K562 (cell line): ENCODE results near the gene KIF19. TPM values are rescaled to one million over a fixed set of nuclear protein-coding genes. Genes with fewer than 3 reads are reported as not detected.
A peak's percentile ranks its signal among the peaks of the same experiment; 100 is the strongest.

Experiments used
- ADNP ChIP-seq: fragments of 200-800 bp; sonication (Bioruptor generic); IDR thresholded peaks from 2 replicates; pipeline ENCODE4 v1.6.1; 2016; ENCODE audit warnings: missing genetic modification characterization, missing compliant biosample characterization
- DIDO1 ChIP-seq: fragments of 450-650 bp; IDR thresholded peaks from 2 replicates; pipeline ENCODE4 v1.6.1; 2016; ENCODE audit warnings: low read depth, missing biosample characterization, missing genetic modification characterization
- ESRRA ChIP-seq: fragments of 450-650 bp; IDR thresholded peaks from 2 replicates; pipeline ENCODE4 v1.6.1; 2014; ENCODE audit warnings: low read depth, mild to moderate bottlenecking, moderate library complexity, borderline replicate concordance
- HNRNPH1 ChIP-seq: fragments of 200-400 bp; formaldehyde crosslinking; optimal IDR thresholded peaks from 2 replicates; pipeline ENCODE3; 2017; ENCODE audit warnings: low read depth, mild to moderate bottlenecking, low read length, moderate library complexity
- ILF3 ChIP-seq: fragments of 450-650 bp; IDR thresholded peaks from 2 replicates; pipeline ENCODE4 v1.6.1; 2018; ENCODE audit warnings: antibody characterized with exemption, mild to moderate bottlenecking, moderate library complexity, borderline replicate concordance
- KLF16 ChIP-seq: IDR thresholded peaks from 2 replicates; pipeline ENCODE4 v1.6.1; 2016; ENCODE audit warnings: antibody characterized with exemption
- RBM22 ChIP-seq: fragments of 200-400 bp; formaldehyde crosslinking; IDR thresholded peaks from 2 replicates; pipeline ENCODE4 v1.6.1; 2018; ENCODE audit warnings: low read length, low read depth; ENCODE audit not compliant: poor library complexity, severe bottlenecking
- SAP30 ChIP-seq: fragments of 200-600 bp; sonication (generic); IDR thresholded peaks from 2 replicates; pipeline ENCODE4 v1.6.1; 2012; ENCODE audit warnings: borderline replicate concordance, low read depth, mild to moderate bottlenecking, moderate library complexity, low read length, control low read depth, inconsistent platforms; ENCODE audit not compliant: insufficient read depth, poor library complexity, severe bottlenecking
- SMAD2 ChIP-seq: fragments of 150-350 bp; IDR thresholded peaks from 2 replicates; pipeline ENCODE4 v1.6.1; 2014; ENCODE audit warnings: low read depth, mild to moderate bottlenecking, low read length
- SOX6 ChIP-seq: fragments of 450-650 bp; IDR thresholded peaks from 2 replicates; pipeline ENCODE4 v1.6.1; 2014; ENCODE audit warnings: mild to moderate bottlenecking
- XRCC5 ChIP-seq: fragments of 200-400 bp; formaldehyde crosslinking; IDR thresholded peaks from 2 replicates; pipeline ENCODE4 v1.6.1; 2017; ENCODE audit warnings: low read depth, mild to moderate bottlenecking, low read length
- ZNF551 ChIP-seq: fragments of 250-450 bp; sonication (Bioruptor Pico); IDR thresholded peaks from 2 replicates; pipeline ENCODE4 v1.5.0; 2021; ENCODE audit warnings: mild to moderate bottlenecking, moderate library complexity
- ZNF57 ChIP-seq: fragments of 450-650 bp; formaldehyde crosslinking; IDR thresholded peaks from 2 replicates; pipeline ENCODE4 v1.4.0; 2020; ENCODE audit warnings: mild to moderate bottlenecking, moderate library complexity
- ZNF584 ChIP-seq: fragments of 200-800 bp; sonication (Bioruptor generic); IDR thresholded peaks from 2 replicates; pipeline ENCODE4 v1.6.1; 2016; ENCODE audit warnings: low read depth, mild to moderate bottlenecking, missing genetic modification characterization, missing compliant biosample characterization
- ZNF668 ChIP-seq: fragments of 250-450 bp; sonication (Bioruptor Pico); IDR thresholded peaks from 2 replicates; pipeline ENCODE4 v1.8.0; 2022; ENCODE audit warnings: mild to moderate bottlenecking, inconsistent platforms
- ZNF79 ChIP-seq: fragments of 250-450 bp; sonication (Bioruptor Pico); IDR thresholded peaks from 2 replicates; pipeline ENCODE4 v1.4.0; 2020; ENCODE audit warnings: low read depth, mild to moderate bottlenecking, moderate library complexity
- polyA plus RNA-seq, 8 experiments: library from polyadenylated mRNA; depleted of rRNA in 4 of 8; stranded (reverse) in 5 of 8; unstranded in 3 of 8; fragments of >200 nt; fragmentation: Nextera tagmentation in 2 of 8; fragmentation: Illumina TruSeq in 1 of 8; extraction: Ambion mirVana in 2 of 8; extraction: Trizol in 1 of 8; gene quantifications; 2 replicates each; pipeline versions ENCODE4 v1.2.1 to v1.2.3, GENCODE V29; 2011 to 2014; ENCODE audit warnings: inconsistent platforms in 1 of 8, missing spikeins in 1 of 8
- total RNA-seq, 7 experiments: library from RNA; depleted of rRNA in 6 of 7; stranded (reverse); fragments of >200 nt in 6 of 7; fragmentation: Illumina TruSeq in 2 of 7; extraction: Trizol in 2 of 7; gene quantifications; 2 replicates each; pipeline versions ENCODE4 v1.2.1 to v1.2.3, GENCODE V29; 2011 to 2021; ENCODE audit warnings: low replicate concordance in 1 of 7
- TF ChIP-seq, protein P1 (sequence below), 3 experiments: fragments of 200-800 bp in 1 of 3; sonication (Bioruptor generic) in 1 of 3; sonication (generic) in 1 of 3; formaldehyde crosslinking in 1 of 3; IDR thresholded peaks; 2 replicates each; pipeline versions ENCODE4 v1.6.1 to v1.8.0; 2016 to 2022; ENCODE audit warnings: mild to moderate bottlenecking in 2 of 3, missing compliant biosample characterization in 2 of 3, missing genetic modification characterization in 2 of 3, missing genetic modification reagents in 1 of 3
- TF ChIP-seq, protein P2 (sequence below): sonication (generic); formaldehyde crosslinking; IDR thresholded peaks from 2 replicates; pipeline ENCODE4 v1.8.0; 2022; ENCODE audit warnings: missing genetic modification reagents, mild to moderate bottlenecking, moderate library complexity, borderline replicate concordance
- TF ChIP-seq, protein P3 (sequence below): fragments of 450-650 bp; IDR thresholded peaks from 2 replicates; pipeline ENCODE4 v1.6.1; 2017; ENCODE audit warnings: antibody characterized with exemption
- TF ChIP-seq, protein P4 (sequence below): fragments of 450-650 bp; IDR thresholded peaks from 2 replicates; pipeline ENCODE4 v1.6.1; 2018; ENCODE audit warnings: mild to moderate bottlenecking, low read depth; ENCODE audit not compliant: partially characterized antibody

Gene KIF19
- total and polyA plus RNA-seq, 9 of the 15 experiments (the other 6 are each of a cell fraction or from before 2014, with no cell fraction given): 0.10 TPM; not detected in 8

DNA sequence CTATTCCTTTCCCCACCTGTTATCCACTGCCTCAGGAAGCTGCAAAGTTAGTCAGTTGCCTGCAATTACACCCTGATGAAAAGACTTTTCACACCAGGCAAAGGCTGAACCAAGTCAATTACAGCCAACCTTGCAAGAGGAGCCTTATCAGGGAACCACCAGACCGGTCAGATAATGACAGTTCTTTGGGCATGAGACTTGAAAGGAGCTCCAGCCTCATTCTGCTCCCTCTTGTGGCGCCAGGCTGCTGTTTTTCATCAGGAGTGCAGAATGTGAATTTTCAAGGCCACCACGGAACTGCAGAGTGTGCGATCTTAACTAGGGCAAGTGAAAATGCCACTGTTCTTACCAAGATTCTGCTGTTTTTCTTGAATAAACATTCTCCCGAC is 29.5 kb upstream of the KIF19 start (continued):
- TF ChIP-seq, protein P1, sequence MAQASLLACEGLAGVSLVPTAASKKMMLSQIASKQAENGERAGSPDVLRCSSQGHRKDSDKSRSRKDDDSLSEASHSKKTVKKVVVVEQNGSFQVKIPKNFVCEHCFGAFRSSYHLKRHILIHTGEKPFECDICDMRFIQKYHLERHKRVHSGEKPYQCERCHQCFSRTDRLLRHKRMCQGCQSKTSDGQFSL (CRISPR knock-in tag; IDR thresholded peaks at IDR 0.05): no peak
- TF ChIP-seq, protein P1 (tag; IDR thresholded peaks at IDR 0.05): no peak
- TF ChIP-seq SAP30: peak; percentile 57
- peak; percentile 69; the same call in 1 of the 2 replicates for TF ChIP-seq ZNF584
- TF ChIP-seq ZNF551 (CRISPR knock-in tag): no peak
- TF ChIP-seq ZNF79 (CRISPR knock-in tag): no peak
- 0 out of 2 replicates have a peak, but pooled peaks have one; percentile 27 for TF ChIP-seq ADNP (tag)
- no peak for TF ChIP-seq ZNF668 (CRISPR knock-in tag)
- no peak for TF ChIP-seq ILF3
- TF ChIP-seq RBM22: no peak
- peak; percentile 83 for TF ChIP-seq XRCC5
- peak; percentile 82 for TF ChIP-seq KLF16
- TF ChIP-seq DIDO1 (tag): no peak
- TF ChIP-seq SOX6: peak; percentile 73
- TF ChIP-seq, protein P2, sequence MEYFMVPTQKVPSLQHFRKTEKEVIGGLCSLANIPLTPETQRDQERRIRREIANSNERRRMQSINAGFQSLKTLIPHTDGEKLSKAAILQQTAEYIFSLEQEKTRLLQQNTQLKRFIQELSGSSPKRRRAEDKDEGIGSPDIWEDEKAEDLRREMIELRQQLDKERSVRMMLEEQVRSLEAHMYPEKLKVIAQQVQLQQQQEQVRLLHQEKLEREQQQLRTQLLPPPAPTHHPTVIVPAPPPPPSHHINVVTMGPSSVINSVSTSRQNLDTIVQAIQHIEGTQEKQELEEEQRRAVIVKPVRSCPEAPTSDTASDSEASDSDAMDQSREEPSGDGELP: peak; percentile 55; the same call in 1 of the 2 replicates
- TF ChIP-seq ZNF57 (CRISPR knock-in tag): no peak
- TF ChIP-seq ESRRA: peak; percentile 42; the same call in 1 of the 2 replicates
- TF ChIP-seq, protein P3, sequence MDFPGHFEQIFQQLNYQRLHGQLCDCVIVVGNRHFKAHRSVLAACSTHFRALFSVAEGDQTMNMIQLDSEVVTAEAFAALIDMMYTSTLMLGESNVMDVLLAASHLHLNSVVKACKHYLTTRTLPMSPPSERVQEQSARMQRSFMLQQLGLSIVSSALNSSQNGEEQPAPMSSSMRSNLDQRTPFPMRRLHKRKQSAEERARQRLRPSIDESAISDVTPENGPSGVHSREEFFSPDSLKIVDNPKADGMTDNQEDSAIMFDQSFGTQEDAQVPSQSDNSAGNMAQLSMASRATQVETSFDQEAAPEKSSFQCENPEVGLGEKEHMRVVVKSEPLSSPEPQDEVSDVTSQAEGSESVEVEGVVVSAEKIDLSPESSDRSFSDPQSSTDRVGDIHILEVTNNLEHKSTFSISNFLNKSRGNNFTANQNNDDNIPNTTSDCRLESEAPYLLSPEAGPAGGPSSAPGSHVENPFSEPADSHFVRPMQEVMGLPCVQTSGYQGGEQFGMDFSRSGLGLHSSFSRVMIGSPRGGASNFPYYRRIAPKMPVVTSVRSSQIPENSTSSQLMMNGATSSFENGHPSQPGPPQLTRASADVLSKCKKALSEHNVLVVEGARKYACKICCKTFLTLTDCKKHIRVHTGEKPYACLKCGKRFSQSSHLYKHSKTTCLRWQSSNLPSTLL: no peak
- TF ChIP-seq, protein P4, sequence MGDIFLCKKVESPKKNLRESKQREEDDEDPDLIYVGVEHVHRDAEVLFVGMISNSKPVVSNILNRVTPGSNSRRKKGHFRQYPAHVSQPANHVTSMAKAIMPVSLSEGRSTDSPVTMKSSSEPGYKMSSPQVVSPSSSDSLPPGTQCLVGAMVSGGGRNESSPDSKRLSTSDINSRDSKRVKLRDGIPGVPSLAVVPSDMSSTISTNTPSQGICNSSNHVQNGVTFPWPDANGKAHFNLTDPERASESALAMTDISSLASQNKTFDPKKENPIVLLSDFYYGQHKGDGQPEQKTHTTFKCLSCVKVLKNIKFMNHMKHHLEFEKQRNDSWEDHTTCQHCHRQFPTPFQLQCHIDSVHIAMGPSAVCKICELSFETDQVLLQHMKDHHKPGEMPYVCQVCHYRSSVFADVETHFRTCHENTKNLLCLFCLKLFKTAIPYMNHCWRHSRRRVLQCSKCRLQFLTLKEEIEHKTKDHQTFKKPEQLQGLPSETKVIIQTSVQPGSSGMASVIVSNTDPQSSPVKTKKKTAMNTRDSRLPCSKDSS: no peak
- no peak for TF ChIP-seq HNRNPH1
- TF ChIP-seq SMAD2: no peak
